Keratinocyte (primary cell): ENCODE results near the gene MTUS2. TPM values are rescaled to one million over a fixed set of nuclear protein-coding genes. Genes with fewer than 3 reads are reported as not detected.

Experiments used
- DNase-seq: peaks from one replicate; pipeline ENCODE4 v3.0.0-alpha.2; 2011; ENCODE audit warnings: low read depth, missing footprints, low spot score
- FAIRE-seq: peaks from 2 replicates; lab custom pipeline; 2011; peaks lifted over from hg19 to GRCh38; lab: Jason Lieb, UNC
- H2AFZ ChIP-seq: 2 replicates; pipeline ENCODE4 v1.6.0; 2012; ENCODE audit warnings: low read length, control low read depth, inconsistent platforms; ENCODE audit not compliant: control insufficient read depth
- H3K27ac ChIP-seq: 2 replicates; pipeline ENCODE4 v1.5.1; 2011; ENCODE audit warnings: low read length; ENCODE audit not compliant: control insufficient read depth, insufficient read depth
- H3K27me3 ChIP-seq: 3 replicates; pipeline ENCODE4 v1.6.0; 2011; ENCODE audit warnings: low read length; ENCODE audit not compliant: control insufficient read depth, insufficient read depth; ENCODE audit errors: extremely low read depth
- H3K36me3 ChIP-seq, 2 experiments: 2 replicates in 1 of 2; 3 replicates in 1 of 2; pipeline ENCODE4 v1.5.1; 2011; ENCODE audit warnings: low read length in 2 of 2, mild to moderate bottlenecking in 1 of 2; ENCODE audit not compliant: control insufficient read depth in 2 of 2, insufficient read depth in 2 of 2; ENCODE audit errors: extremely low read depth in 1 of 2
- H3K4me1 ChIP-seq: 3 replicates; pipeline ENCODE4 v1.5.1; 2011; ENCODE audit warnings: low read length; ENCODE audit not compliant: control insufficient read depth, insufficient read depth; ENCODE audit errors: extremely low read depth
- H3K4me2 ChIP-seq: 3 replicates; pipeline ENCODE4 v1.6.0; 2011; ENCODE audit warnings: low read depth, low read length; ENCODE audit not compliant: control insufficient read depth, insufficient read depth; ENCODE audit errors: extremely low read depth
- H3K4me3 ChIP-seq, 3 experiments: fragments of 200-600 bp in 1 of 3; sonication (generic) in 1 of 3; 2 replicates in 2 of 3; 3 replicates in 1 of 3; pipeline ENCODE4 v1.5.1; 2011 to 2016; ENCODE audit warnings: low read length in 3 of 3, mild to moderate bottlenecking in 3 of 3, control low read depth in 2 of 3, inconsistent platforms in 1 of 3, low read depth in 1 of 3, mixed read lengths in 1 of 3, mixed run types in 1 of 3, moderate library complexity in 1 of 3; ENCODE audit not compliant: control insufficient read depth in 2 of 3, insufficient read depth in 2 of 3; ENCODE audit errors: extremely low read depth in 1 of 3
- H3K79me2 ChIP-seq: 2 replicates; pipeline ENCODE4 v1.6.0; 2012; ENCODE audit warnings: low read length; ENCODE audit not compliant: control insufficient read depth, insufficient read depth
- H3K9ac ChIP-seq: 3 replicates; pipeline ENCODE4 v1.6.0; 2011; ENCODE audit warnings: low read length; ENCODE audit not compliant: control insufficient read depth, insufficient read depth; ENCODE audit errors: extremely low read depth
- H3K9me1 ChIP-seq: 3 replicates; pipeline ENCODE4 v1.6.0; 2011; ENCODE audit warnings: low read length; ENCODE audit not compliant: control insufficient read depth, insufficient read depth; ENCODE audit errors: extremely low read depth
- H3K9me3 ChIP-seq: 2 replicates; pipeline ENCODE4 v1.5.1; 2012; ENCODE audit warnings: low read depth, low read length; ENCODE audit not compliant: control insufficient read depth
- H4K20me1 ChIP-seq: 3 replicates; pipeline ENCODE4 v1.6.0; 2011; ENCODE audit warnings: low read length; ENCODE audit not compliant: control insufficient read depth, insufficient read depth; ENCODE audit errors: extremely low read depth
- EZH2 ChIP-seq: IDR thresholded peaks from one replicate; pipeline ENCODE4 v1.6.1; 2012; ENCODE audit warnings: inconsistent platforms, mild to moderate bottlenecking, low read length, moderate library complexity
- dilution Hi-C: fragments of 300-500 bp; cut with MboI; formaldehyde crosslinking; loops from one replicate; pipeline ENCODE4 v1.7.0; 2020; ENCODE audit warnings: low sequenced_read_pairs; ENCODE audit not compliant: extremely low pct_ligation_motif_present
- polyA plus RNA-seq, 5 experiments: library from polyadenylated mRNA; depleted of rRNA in 3 of 5; stranded (reverse) in 3 of 5; stranded (forward) in 1 of 5; unstranded in 1 of 5; fragments of >200 nt; gene quantifications; 1 replicate in 1 of 5; 2 replicates in 3 of 5; 3 replicates in 1 of 5; pipeline versions ENCODE4 v1.2.1 to v1.2.3, GENCODE V29; 2011 to 2012; ENCODE audit warnings: missing spikeins in 2 of 5, low read depth in 1 of 5, low replicate concordance in 1 of 5
- TF ChIP-seq, protein P1 (sequence below), 3 experiments: IDR thresholded peaks in 1 of 3; conservative IDR thresholded peaks in 1 of 3; optimal IDR thresholded peaks in 1 of 3; 2 replicates in 2 of 3; 3 replicates in 1 of 3; pipeline versions ENCODE3 to v1.5.1; 2011; ENCODE audit warnings: low read length in 3 of 3, mild to moderate bottlenecking in 3 of 3, moderate library complexity in 2 of 3, control low read depth in 1 of 3, inconsistent platforms in 1 of 3; ENCODE audit not compliant: insufficient read depth in 2 of 3; ENCODE audit errors: extremely low read depth in 1 of 3

Gene MTUS2
- polyA plus RNA-seq, 1 donor (not counting 4 experiments of a cell fraction or from before 2014, with no cell fraction given), result 0.17 TPM

DNA sequence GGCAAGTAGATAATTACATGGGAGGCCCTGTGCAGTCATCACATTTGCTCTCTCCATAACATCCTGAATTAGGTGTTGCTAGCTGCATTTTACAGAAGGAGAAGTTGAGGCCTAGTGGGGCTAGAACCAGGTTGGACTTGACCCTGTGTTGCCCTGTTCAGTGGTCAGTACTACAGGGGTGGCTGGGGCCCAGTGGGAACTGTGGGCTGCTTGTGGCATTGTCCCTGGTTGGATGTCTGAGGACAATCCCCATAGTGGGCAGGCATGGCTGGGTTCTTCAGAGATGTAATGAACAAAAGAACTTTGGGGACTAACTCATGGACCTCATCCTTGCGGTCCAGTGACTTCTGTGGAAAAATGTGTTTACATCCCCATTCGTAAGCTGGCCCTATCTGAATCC, 38.9 kb downstream of the MTUS2 start:
- Histone ChIP-seq H3K9me1 (no peaks in the 10 kb centered on the region), H3K27me3 (no peaks in the 10 kb centered on the region), H3K4me3 (no peak overlapping the region), H3K9me3 (no peaks in the 10 kb centered on the region), H3K79me2 (no peaks in the 10 kb centered on the region), H3K4me1 (no peaks in the 10 kb centered on the region), H2AFZ (no peak overlapping the region), H3K9ac (no peak overlapping the region), H4K20me1 (no peaks in the 10 kb centered on the region), H3K4me2 (no peak overlapping the region), H3K36me3 (no peaks in the 10 kb centered on the region), H3K27ac (no peak overlapping the region)
- no peak for DNase-seq
- TF ChIP-seq, protein P1, sequence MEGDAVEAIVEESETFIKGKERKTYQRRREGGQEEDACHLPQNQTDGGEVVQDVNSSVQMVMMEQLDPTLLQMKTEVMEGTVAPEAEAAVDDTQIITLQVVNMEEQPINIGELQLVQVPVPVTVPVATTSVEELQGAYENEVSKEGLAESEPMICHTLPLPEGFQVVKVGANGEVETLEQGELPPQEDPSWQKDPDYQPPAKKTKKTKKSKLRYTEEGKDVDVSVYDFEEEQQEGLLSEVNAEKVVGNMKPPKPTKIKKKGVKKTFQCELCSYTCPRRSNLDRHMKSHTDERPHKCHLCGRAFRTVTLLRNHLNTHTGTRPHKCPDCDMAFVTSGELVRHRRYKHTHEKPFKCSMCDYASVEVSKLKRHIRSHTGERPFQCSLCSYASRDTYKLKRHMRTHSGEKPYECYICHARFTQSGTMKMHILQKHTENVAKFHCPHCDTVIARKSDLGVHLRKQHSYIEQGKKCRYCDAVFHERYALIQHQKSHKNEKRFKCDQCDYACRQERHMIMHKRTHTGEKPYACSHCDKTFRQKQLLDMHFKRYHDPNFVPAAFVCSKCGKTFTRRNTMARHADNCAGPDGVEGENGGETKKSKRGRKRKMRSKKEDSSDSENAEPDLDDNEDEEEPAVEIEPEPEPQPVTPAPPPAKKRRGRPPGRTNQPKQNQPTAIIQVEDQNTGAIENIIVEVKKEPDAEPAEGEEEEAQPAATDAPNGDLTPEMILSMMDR (optimal IDR thresholded peaks at IDR 0.05 in 1 of 3, IDR thresholded peaks at IDR 0.05 in 1 of 3, conservative IDR thresholded peaks at IDR 0.05 in 1 of 3; ENCODE audit: extremely low read depth in 1 of 3, insufficient read depth in 2 of 3, low read length in 3 of 3), result no peak
- TF ChIP-seq EZH2, result no peak
- FAIRE-seq, result no peak
- dilution Hi-C loops, result no loop called here

DNA sequence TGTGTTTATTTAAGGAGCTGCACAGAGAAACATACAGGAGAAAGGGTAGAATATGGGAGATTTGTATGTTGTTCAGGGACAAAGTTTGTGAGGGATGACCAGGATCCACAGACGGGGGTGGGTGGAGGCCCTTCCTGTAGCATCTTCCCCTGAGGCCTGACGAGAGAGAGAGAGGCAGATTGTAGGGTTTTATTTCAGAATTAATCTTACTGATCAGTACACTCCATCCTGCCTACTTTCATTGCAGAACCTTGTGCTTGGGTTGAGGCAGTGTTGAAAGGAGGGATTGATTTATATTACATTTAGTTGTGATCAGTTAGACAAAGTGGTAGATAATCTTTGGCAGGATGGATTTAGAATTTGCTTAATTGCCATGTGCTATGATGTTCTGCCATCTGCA, 39.6 kb downstream of the MTUS2 start:
- Histone ChIP-seq H3K27ac (no peak overlapping the region), H4K20me1 (no peaks in the 10 kb centered on the region), H3K4me3 (no peak overlapping the region), H3K36me3 (no peaks in the 10 kb centered on the region), H3K9ac (no peak overlapping the region), H3K79me2 (no peaks in the 10 kb centered on the region), H2AFZ (no peak overlapping the region), H3K9me1 (no peaks in the 10 kb centered on the region), H3K4me1 (no peaks in the 10 kb centered on the region), H3K4me2 (no peak overlapping the region), H3K9me3 (no peaks in the 10 kb centered on the region), H3K27me3 (no peaks in the 10 kb centered on the region)
- FAIRE-seq, result no peak
- DNase-seq, result no peak
- dilution Hi-C loops, result no loop called here
- TF ChIP-seq, protein P1 (optimal IDR thresholded peaks at IDR 0.05 in 1 of 3, IDR thresholded peaks at IDR 0.05 in 1 of 3, conservative IDR thresholded peaks at IDR 0.05 in 1 of 3; ENCODE audit: extremely low read depth in 1 of 3, insufficient read depth in 2 of 3, low read length in 3 of 3), result no peak
- TF ChIP-seq EZH2, result no peak
